Activated T-cell treated with anti-CD3 and anti-CD28 coated beads for 4 hours (primary cell): ENCODE data around the gene FOXP4.

Source experiments
- DNase-seq: peaks from one replicate; pipeline ENCODE4 v3.0.0-alpha.2; 2020

Gene FOXP4

GRCh38 chr6:41523915-41524633 is 22.1 kb upstream of the FOXP4 start:
- DNase-seq: no peak

- no peak for DNase-seq
These were observed 21.6 kb upstream of the FOXP4 start for GRCh38 chr6:41524634-41525011.

- no peak for DNase-seq
These were observed 18.3 kb upstream of the FOXP4 start for GRCh38 chr6:41527721-41528408.

- DNase-seq: no peak
These were observed 17.7 kb upstream of the FOXP4 start for GRCh38 chr6:41528409-41528963.

- no peak for DNase-seq
These were observed 17.1 kb upstream of the FOXP4 start for GRCh38 chr6:41529049-41529448.

- DNase-seq: no peak
These were observed 16.2 kb upstream of the FOXP4 start for GRCh38 chr6:41529970-41530369.

- DNase-seq: no peak
These were observed 15.7 kb upstream of the FOXP4 start for GRCh38 chr6:41530476-41530875.

GRCh38 chr6:41531016-41531415 is 15.2 kb upstream of the FOXP4 start:
- DNase-seq: no peak

- peak; percentile 55 for DNase-seq
These were observed 14.3 kb upstream of the FOXP4 start for GRCh38 chr6:41531591-41532582.

- DNase-seq: no peak
These were observed 10.4 kb upstream of the FOXP4 start for GRCh38 chr6:41535766-41536165.

- DNase-seq: no peak
These were observed 9.1 kb upstream of the FOXP4 start for GRCh38 chr6:41536795-41537758.

GRCh38 chr6:41538556-41539182 is 7.5 kb upstream of the FOXP4 start:
- no peak for DNase-seq

GRCh38 chr6:41539204-41539603 is 7.0 kb upstream of the FOXP4 start:
- DNase-seq: no peak

GRCh38 chr6:41541364-41541763 is 4.8 kb upstream of the FOXP4 start:
- DNase-seq: no peak

- no peak for DNase-seq
These were observed 3.1 kb upstream of the FOXP4 start for GRCh38 chr6:41543087-41543486.

GRCh38 chr6:41545247-41545702 is 906 bp upstream of the FOXP4 start:
- DNase-seq: no peak

GRCh38 chr6:41546475-41546865 is 289 bp downstream of the FOXP4 start:
- no peak for DNase-seq

- DNase-seq: no peak
These were observed 951 bp downstream of the FOXP4 start for GRCh38 chr6:41546866-41547798.

- no peak for DNase-seq
These were observed 1.6 kb downstream of the FOXP4 start for GRCh38 chr6:41547799-41548097.

- DNase-seq: peak; percentile 28
These were observed 2.1 kb downstream of the FOXP4 start for GRCh38 chr6:41548098-41548840.
